Measurements from ENCODE around the gene EXT2. TPM values are rescaled to one million over a fixed set of nuclear protein-coding genes. Genes with fewer than 3 reads are reported as not detected.

Gene EXT2
- total and polyA plus RNA-seq, 10 of the 15 experiments (the other 5 are each of a cell fraction or from before 2014, with no cell fraction given): 3.8 to 31.4 (median 17.9) TPM

- ChIA-PET RAD21 (ENCODE audit: unreplicated experiment) (interaction anchor here (1.3 to 1.4 kb wide), 2 partner anchors 28 to 176 kb away, joined by 3 read pairs; no protein-coding TSS in a partner anchor), SMC1A (ENCODE audit: uncharacterized antibody, unreplicated experiment) (interaction anchor here (0.6 kb wide), 1 partner anchor 79 kb away, joined by 3 read pairs; no protein-coding TSS in a partner anchor), CTCF (interaction anchor here (0.6 to 10.8 kb wide), 6 partner anchors 9 to 1805 kb away, joined by 3 to 77 read pairs (median 3); partner anchors contain the start of gene EXT2), POLR2A (interaction anchor here (0.6 to 1.4 kb wide), 3 partner anchors 29 to 1279 kb away, joined by 3 read pairs; partner anchors contain the start of gene EXT2)
- Histone ChIP-seq H3K4me3 (peak within 1 kb of the TSS; percentile 80), H3K36me3 (ENCODE audit: control insufficient read depth in 2 of 2, insufficient read depth in 2 of 2, low read length in 1 of 2) (no peaks in the 10 kb centered on the region; a peak in 1 of 4 replicates), H4K20me1 (ENCODE audit: control insufficient read depth, insufficient read depth) (no peaks in the 10 kb centered on the region), H3K27me3 (replicated peaks in 1 of 2; ENCODE audit: control insufficient read depth in 2 of 2, insufficient read depth in 2 of 2, low read length in 1 of 2) (no peaks in the 10 kb centered on the region), H3K79me2 (ENCODE audit: control insufficient read depth, insufficient read depth, low read length) (peaks cover 2% of the 10 kb centered on the region), H3K4me1 (ENCODE audit: control insufficient read depth, insufficient read depth, low read length) (peaks cover 11% of the 10 kb centered on the region), H3K27ac (ENCODE audit: control insufficient read depth, insufficient read depth) (peak within 1 kb of the TSS; percentile 82), H3K9ac (ENCODE audit: control insufficient read depth, insufficient read depth, low read length) (peak within 1 kb of the TSS; percentile 81), H3K9me3 (replicated peaks; ENCODE audit: control insufficient read depth, insufficient read depth, low read length) (no peaks in the 10 kb centered on the region), H2AFZ (ENCODE audit: control insufficient read depth, low read depth, low read length) (peak within 1 kb of the TSS; percentile 99), H3K4me2 (ENCODE audit: control insufficient read depth, insufficient read depth) (peak within 1 kb of the TSS; percentile 78)
- BruUV-seq (replicated peaks): TSS peak; percentile 93
- in situ Hi-C loops (cut with MboI) (no loop called here), intact Hi-C loops (cut with micrococcal nuclease; ENCODE audit: unreplicated experiment) (loop anchor here (10.0 kb wide), 1 partner anchor 121 kb away; the partner anchor contains the start of gene C11orf96)
- DNase-seq (ENCODE audit: low read depth, low spot score) (peak; percentile 70), ATAC-seq (peak; percentile 97), FAIRE-seq (peak; percentile 94)
- WGBS (ENCODE audit: insufficient coverage, insufficient replicate concordance, low lambda C conversion rate, missing lambda C conversion rate): 2% methylated on average over 50 of the region's 70 CpGs
- TF ChIP-seq PAX5 (IDR thresholded peaks at IDR 0.05; ENCODE audit: borderline replicate concordance, low read depth, low read length) (no peak), BHLHE40 (IDR thresholded peaks at IDR 0.05; ENCODE audit: borderline replicate concordance in 1 of 2, low read depth in 2 of 2, low read length in 1 of 2) (peak; percentile 93 to 97), TBL1XR1 (IDR thresholded peaks at IDR 0.05; ENCODE audit: low read depth, low read length) (peak; percentile 22; the same call in 1 of the 2 replicates), JUNB (IDR thresholded peaks at IDR 0.05) (no peak), ZNF687 (IDR thresholded peaks at IDR 0.05) (peak; percentile 72; the same call in 1 of the 2 replicates), PBX3 (IDR thresholded peaks at IDR 0.05; ENCODE audit: insufficient replicate concordance, low read depth, low read length) (no peak), IKZF1 (conservative IDR thresholded peaks at IDR 0.05) (peak; percentile 90), PRDM15 (CRISPR knock-in tag; IDR thresholded peaks at IDR 0.05) (no peak), RAD51 (IDR thresholded peaks at IDR 0.05) (peak; percentile 87), IRF3 (IDR thresholded peaks at IDR 0.05) (peak; percentile 4; the same call in 1 of the 2 replicates), ZBED1 (IDR thresholded peaks at IDR 0.05; ENCODE audit: borderline replicate concordance) (no peak)
Measured at GRCh38 chr11:44065841-44066731, 29.4 kb upstream of the EXT2 start, which contains the start of gene ACCS. ACCS (plus strand) TSS chr11:44066270; CDS start chr11:44067628, 1,358 bp downstream.

Measured in GM12878 (cell line).